NB4 (cell line): Measurements from ENCODE around the gene NHEJ1.

ENCODE experiments used
- CTCF ChIP-seq: IDR thresholded peaks from one replicate; pipeline ENCODE4 v1.5.1; 2012; ENCODE audit warnings: low read depth, low read length
- POLR2A ChIP-seq: IDR thresholded peaks from 2 replicates; pipeline ENCODE4 v1.6.1; 2011; ENCODE audit warnings: mild to moderate bottlenecking; ENCODE audit not compliant: insufficient read length; ENCODE audit errors: extremely low read depth

GRCh38 chr2:219082332-219082958 lies 78.2 kb downstream of the NHEJ1 start:
- TF ChIP-seq POLR2A (no peak), CTCF (no peak)
